Left renal cortex interstitium (tissue), 4 donors: Measurements from ENCODE around the gene PAN3. TPM values are rescaled to one million over a fixed set of nuclear protein-coding genes. Genes with fewer than 3 reads are reported as not detected.
"Not testable (repeated sequence)": the region's sequence is repeated elsewhere in the genome, so short reads cannot be mapped to it uniquely, and the experiment has no call there.

Experiments used
- DNase-seq, 4 donors: peaks; one replicate each; pipeline ENCODE4 v3.0.0-alpha.2; 2013; ENCODE audit warnings: low read depth in 4 of 4, low spot score in 2 of 4, missing footprints in 1 of 4
- polyA plus RNA-seq, 4 donors: library from polyadenylated mRNA; unstranded; fragments of 120-200 nt; gene quantifications; one replicate each; pipeline ENCODE4 v1.2.1, GENCODE V29; 2013; ENCODE audit not compliant: insufficient read length in 4 of 4

The PAN3 gene
- polyA plus RNA-seq, 4 donors = 44.7 to 64.9 (median 53.3) TPM

- DNase-seq = no peak
These were observed 6.7 kb upstream of the PAN3 start for GRCh38 chr13:28131646-28132045.

GRCh38 chr13:28136916-28137315, 1.4 kb upstream of the PAN3 start:
- peak in 1 of 4 donors; percentile 2 for DNase-seq

- DNase-seq = peak in 2 of 4 donors; percentile 18 to 27
These were observed 749 bp upstream of the PAN3 start for GRCh38 chr13:28137596-28137995.

GRCh38 chr13:28138756-28139470, 568 bp downstream of the PAN3 start:
- DNase-seq = peak; percentile 77 to 86 (median 81)

GRCh38 chr13:28140433-28141125, 2.2 kb downstream of the PAN3 start:
- no peak for DNase-seq

GRCh38 chr13:28141542-28141941, 3.2 kb downstream of the PAN3 start:
- not testable (repeated sequence) for DNase-seq

GRCh38 chr13:28145049-28145448, 6.7 kb downstream of the PAN3 start:
- no peak for DNase-seq

GRCh38 chr13:28147495-28147894, 9.2 kb downstream of the PAN3 start:
- DNase-seq = no peak

GRCh38 chr13:28159057-28159456, 20.7 kb downstream of the PAN3 start:
- no peak for DNase-seq

GRCh38 chr13:28161370-28161769, 23.0 kb downstream of the PAN3 start:
- DNase-seq = peak in 1 of 4 donors; percentile 4

- no peak for DNase-seq
These were observed 25.2 kb downstream of the PAN3 start for GRCh38 chr13:28163587-28163986.

GRCh38 chr13:28166257-28166656, 27.9 kb downstream of the PAN3 start:
- no peak for DNase-seq

- DNase-seq = no peak
These were observed 32.9 kb downstream of the PAN3 start for GRCh38 chr13:28171266-28171665.

GRCh38 chr13:28172947-28173346, 34.6 kb downstream of the PAN3 start:
- no peak for DNase-seq

- no peak for DNase-seq
These were observed 35.4 kb downstream of the PAN3 start for GRCh38 chr13:28173793-28174192.

- no peak for DNase-seq
These were observed 39.0 kb downstream of the PAN3 start for GRCh38 chr13:28177327-28177726.

GRCh38 chr13:28177877-28178276, 39.5 kb downstream of the PAN3 start:
- no peak for DNase-seq

GRCh38 chr13:28179974-28180373, 41.6 kb downstream of the PAN3 start:
- no peak for DNase-seq

- no peak for DNase-seq
These were observed 43.1 kb downstream of the PAN3 start for GRCh38 chr13:28181413-28181812.

- no peak for DNase-seq
These were observed 46.9 kb downstream of the PAN3 start for GRCh38 chr13:28185256-28185655.

GRCh38 chr13:28199089-28199488, 60.7 kb downstream of the PAN3 start:
- DNase-seq = no peak

- DNase-seq = no peak
These were observed 65.7 kb downstream of the PAN3 start for GRCh38 chr13:28204043-28204442.
